SK-N-SH treated with all-trans-retinoic acid at 6 μM for 48 hours (cell line): ENCODE results near the gene SNAP91.

Experiments
- ATAC-seq: fragments of 200-7000 bp; cut with Tn5 transposase; 3 replicates; pipeline ENCODE4 v1.9.1; 2020; ENCODE audit warnings: mild to moderate bottlenecking, moderate library complexity
- ARNTL ChIP-seq: fragments of 450-650 bp; formaldehyde crosslinking; IDR thresholded peaks from 2 replicates; pipeline ENCODE4 v1.5.0; 2020; ENCODE audit warnings: low read depth, mild to moderate bottlenecking, moderate library complexity, borderline replicate concordance
- BACH2 ChIP-seq: fragments of 250-450 bp; sonication (Bioruptor Pico); IDR thresholded peaks from 2 replicates; pipeline ENCODE4 v1.9.0; 2021; ENCODE audit warnings: mild to moderate bottlenecking, borderline replicate concordance
- CSDC2 ChIP-seq: fragments of 250-450 bp; sonication (Bioruptor Pico); IDR thresholded peaks from 2 replicates; pipeline ENCODE4 v1.5.0; 2020; ENCODE audit warnings: mild to moderate bottlenecking, moderate library complexity
- ESRRG ChIP-seq: fragments of 250-450 bp; sonication (Bioruptor Pico); IDR thresholded peaks from 2 replicates; pipeline ENCODE4 v1.6.1; 2021; ENCODE audit warnings: mild to moderate bottlenecking
- GLIS3 ChIP-seq: fragments of 250-450 bp; sonication (Bioruptor Pico); IDR thresholded peaks from 2 replicates; pipeline ENCODE4 v1.5.0; 2020; ENCODE audit warnings: mild to moderate bottlenecking, moderate library complexity
- ISL1 ChIP-seq: fragments of 250-450 bp; sonication (Bioruptor Pico); IDR thresholded peaks from 2 replicates; pipeline ENCODE4 v2.1.2; 2022; ENCODE audit warnings: mild to moderate bottlenecking, moderate library complexity
- PPARA ChIP-seq: fragments of 250-450 bp; sonication (Bioruptor Pico); IDR thresholded peaks from 2 replicates; pipeline ENCODE4 v1.5.0; 2020; ENCODE audit warnings: mild to moderate bottlenecking, borderline replicate concordance
- RARB ChIP-seq: fragments of 250-450 bp; sonication (Bioruptor Pico); IDR thresholded peaks from 2 replicates; pipeline ENCODE4 v1.8.0; 2021; ENCODE audit warnings: mild to moderate bottlenecking, moderate library complexity
- SNAI2 ChIP-seq: fragments of 250-450 bp; sonication (Bioruptor Pico); IDR thresholded peaks from 2 replicates; pipeline ENCODE4 v1.5.0; 2020; ENCODE audit warnings: mild to moderate bottlenecking, moderate library complexity
- TCF4 ChIP-seq: fragments of 250-450 bp; sonication (Bioruptor Pico); IDR thresholded peaks from 2 replicates; pipeline ENCODE4 v1.8.0; 2021; ENCODE audit warnings: mild to moderate bottlenecking, moderate library complexity, borderline replicate concordance
- TOX ChIP-seq: fragments of 250-450 bp; sonication (Bioruptor Pico); IDR thresholded peaks from 2 replicates; pipeline ENCODE4 v1.8.0; 2021; ENCODE audit warnings: mild to moderate bottlenecking, moderate library complexity, borderline replicate concordance
- ZC3H10 ChIP-seq: fragments of 250-450 bp; sonication (Bioruptor Pico); IDR thresholded peaks from 2 replicates; pipeline ENCODE4 v1.5.1; 2021; ENCODE audit warnings: mild to moderate bottlenecking, moderate library complexity
- ZFP3 ChIP-seq: fragments of 250-450 bp; sonication (Bioruptor Pico); IDR thresholded peaks from 2 replicates; pipeline ENCODE4 v1.5.0; 2020; ENCODE audit warnings: mild to moderate bottlenecking, moderate library complexity
- ZNF565 ChIP-seq: fragments of 450-650 bp; formaldehyde crosslinking; conservative IDR thresholded peaks from 2 replicates; pipeline ENCODE4 v1.5.0; 2020; ENCODE audit warnings: low read depth, mild to moderate bottlenecking, moderate library complexity
- ZNF8 ChIP-seq: fragments of 450-650 bp; formaldehyde crosslinking; IDR thresholded peaks from 2 replicates; pipeline ENCODE4 v1.5.0; 2020; ENCODE audit warnings: mild to moderate bottlenecking, moderate library complexity
- TF ChIP-seq, protein P1 (sequence below): fragments of 250-450 bp; sonication (Bioruptor Pico); IDR thresholded peaks from 2 replicates; pipeline ENCODE4 v1.5.0; 2020; ENCODE audit warnings: mild to moderate bottlenecking, moderate library complexity
- TF ChIP-seq, protein P2 (sequence below): fragments of 250-450 bp; sonication (Bioruptor Pico); IDR thresholded peaks from 2 replicates; pipeline ENCODE4 v1.8.0; 2021; ENCODE audit warnings: low read depth, mild to moderate bottlenecking, moderate library complexity, borderline replicate concordance
- TF ChIP-seq, protein P3 (sequence below): fragments of 250-450 bp; sonication (Bioruptor Pico); IDR thresholded peaks from 2 replicates; pipeline ENCODE4 v1.8.0; 2020; ENCODE audit warnings: mild to moderate bottlenecking, moderate library complexity, borderline replicate concordance
- TF ChIP-seq, protein P4 (sequence below): fragments of 250-450 bp; sonication (Bioruptor Pico); IDR thresholded peaks from 2 replicates; pipeline ENCODE4 v1.5.1; 2020; ENCODE audit warnings: low read depth, mild to moderate bottlenecking, moderate library complexity
- TF ChIP-seq, protein P5 (sequence below): fragments of 250-450 bp; sonication (Bioruptor Pico); IDR thresholded peaks from 2 replicates; pipeline ENCODE4 v1.5.1; 2021; ENCODE audit warnings: mild to moderate bottlenecking, moderate library complexity

SNAP91 gene

DNA sequence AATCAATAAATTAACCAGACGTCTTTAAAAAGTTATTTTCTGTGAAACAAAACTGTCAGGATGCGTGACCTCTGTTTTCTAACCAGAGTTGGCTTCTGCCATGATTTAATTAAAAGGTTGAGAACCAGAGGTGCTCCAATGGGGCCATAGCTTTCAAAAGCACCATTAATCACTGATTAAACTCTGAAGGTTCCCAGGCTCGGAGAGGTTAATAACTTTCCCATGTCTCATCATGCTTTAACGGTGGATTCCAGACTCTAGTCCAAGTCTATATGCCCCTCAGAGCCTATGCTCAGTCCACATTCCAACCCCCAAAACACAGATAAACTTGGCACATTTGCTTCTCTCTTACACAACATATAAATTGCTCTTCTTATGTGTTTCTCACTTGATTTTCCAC, 95.5 kb downstream of the SNAP91 start:
- no peak for ATAC-seq
- TF ChIP-seq ZNF8 (CRISPR knock-in tag) (no peak), CSDC2 (CRISPR knock-in tag) (no peak), ESRRG (CRISPR knock-in tag) (no peak), ZNF565 (CRISPR knock-in tag) (no peak), TCF4 (CRISPR knock-in tag) (no peak), ISL1 (CRISPR knock-in tag) (peak; percentile 70)
- TF ChIP-seq, all 23 proteins: peak for 1

DNA sequence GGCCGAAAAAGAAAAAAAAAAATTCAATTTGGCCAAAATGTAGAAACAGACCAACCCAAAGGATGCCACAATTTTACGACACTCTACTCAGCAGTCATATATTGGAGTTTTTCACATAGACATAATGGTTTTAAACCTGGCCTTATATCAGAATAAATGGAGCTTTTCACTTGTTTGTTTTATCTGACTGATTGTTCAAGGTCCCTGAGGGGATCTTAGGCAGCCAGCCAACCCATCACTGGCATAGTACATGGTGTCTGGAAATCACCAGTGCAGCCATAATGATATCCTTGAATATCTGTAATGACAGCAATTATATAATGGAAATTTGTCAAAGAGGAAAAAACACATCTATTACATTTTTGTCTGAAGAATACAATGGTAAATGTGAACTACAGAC, 99.7 kb downstream of the SNAP91 start:
- ATAC-seq, result no peak; the same call in 2 of the 3 replicates
- TF ChIP-seq TCF4 (CRISPR knock-in tag) (peak; percentile 74), ISL1 (CRISPR knock-in tag) (peak; percentile 88)
- TF ChIP-seq, protein P1, sequence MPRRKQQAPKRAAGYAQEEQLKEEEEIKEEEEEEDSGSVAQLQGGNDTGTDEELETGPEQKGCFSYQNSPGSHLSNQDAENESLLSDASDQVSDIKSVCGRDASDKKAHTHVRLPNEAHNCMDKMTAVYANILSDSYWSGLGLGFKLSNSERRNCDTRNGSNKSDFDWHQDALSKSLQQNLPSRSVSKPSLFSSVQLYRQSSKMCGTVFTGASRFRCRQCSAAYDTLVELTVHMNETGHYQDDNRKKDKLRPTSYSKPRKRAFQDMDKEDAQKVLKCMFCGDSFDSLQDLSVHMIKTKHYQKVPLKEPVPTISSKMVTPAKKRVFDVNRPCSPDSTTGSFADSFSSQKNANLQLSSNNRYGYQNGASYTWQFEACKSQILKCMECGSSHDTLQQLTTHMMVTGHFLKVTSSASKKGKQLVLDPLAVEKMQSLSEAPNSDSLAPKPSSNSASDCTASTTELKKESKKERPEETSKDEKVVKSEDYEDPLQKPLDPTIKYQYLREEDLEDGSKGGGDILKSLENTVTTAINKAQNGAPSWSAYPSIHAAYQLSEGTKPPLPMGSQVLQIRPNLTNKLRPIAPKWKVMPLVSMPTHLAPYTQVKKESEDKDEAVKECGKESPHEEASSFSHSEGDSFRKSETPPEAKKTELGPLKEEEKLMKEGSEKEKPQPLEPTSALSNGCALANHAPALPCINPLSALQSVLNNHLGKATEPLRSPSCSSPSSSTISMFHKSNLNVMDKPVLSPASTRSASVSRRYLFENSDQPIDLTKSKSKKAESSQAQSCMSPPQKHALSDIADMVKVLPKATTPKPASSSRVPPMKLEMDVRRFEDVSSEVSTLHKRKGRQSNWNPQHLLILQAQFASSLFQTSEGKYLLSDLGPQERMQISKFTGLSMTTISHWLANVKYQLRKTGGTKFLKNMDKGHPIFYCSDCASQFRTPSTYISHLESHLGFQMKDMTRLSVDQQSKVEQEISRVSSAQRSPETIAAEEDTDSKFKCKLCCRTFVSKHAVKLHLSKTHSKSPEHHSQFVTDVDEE, result peak; percentile 81; the same call in 1 of the 2 replicates
- TF ChIP-seq, protein P2, sequence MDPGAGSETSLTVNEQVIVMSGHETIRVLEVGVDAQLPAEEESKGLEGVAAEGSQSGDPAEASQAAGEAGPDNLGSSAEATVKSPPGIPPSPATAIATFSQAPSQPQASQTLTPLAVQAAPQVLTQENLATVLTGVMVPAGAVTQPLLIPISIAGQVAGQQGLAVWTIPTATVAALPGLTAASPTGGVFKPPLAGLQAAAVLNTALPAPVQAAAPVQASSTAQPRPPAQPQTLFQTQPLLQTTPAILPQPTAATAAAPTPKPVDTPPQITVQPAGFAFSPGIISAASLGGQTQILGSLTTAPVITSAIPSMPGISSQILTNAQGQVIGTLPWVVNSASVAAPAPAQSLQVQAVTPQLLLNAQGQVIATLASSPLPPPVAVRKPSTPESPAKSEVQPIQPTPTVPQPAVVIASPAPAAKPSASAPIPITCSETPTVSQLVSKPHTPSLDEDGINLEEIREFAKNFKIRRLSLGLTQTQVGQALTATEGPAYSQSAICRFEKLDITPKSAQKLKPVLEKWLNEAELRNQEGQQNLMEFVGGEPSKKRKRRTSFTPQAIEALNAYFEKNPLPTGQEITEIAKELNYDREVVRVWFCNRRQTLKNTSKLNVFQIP (CRISPR knock-in tag), result no peak
- TF ChIP-seq, all 23 proteins: peak for 3

DNA sequence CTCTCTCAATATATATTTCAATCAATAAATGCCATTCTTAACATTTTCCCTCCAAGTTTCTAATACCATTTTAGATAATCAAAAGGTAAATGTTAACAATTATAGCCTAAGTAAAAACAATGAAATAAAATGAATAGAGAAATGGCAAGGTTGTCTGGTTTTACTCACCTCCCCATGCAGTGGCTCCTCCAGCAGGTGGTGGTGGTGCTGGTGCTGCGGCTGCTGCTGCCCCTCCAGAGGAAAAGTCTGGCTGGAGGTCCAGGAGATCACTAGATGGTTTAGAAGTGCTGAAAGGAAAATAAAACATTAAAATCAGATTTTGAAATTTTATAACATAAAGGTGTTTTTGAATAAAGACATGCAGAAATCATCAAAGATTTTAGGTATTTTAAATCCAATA, 103.4 kb downstream of the SNAP91 start:
- TF ChIP-seq ZFP3 (CRISPR knock-in tag) (no peak), ISL1 (CRISPR knock-in tag) (no peak), ESRRG (CRISPR knock-in tag) (no peak), TCF4 (CRISPR knock-in tag) (no peak), TOX (CRISPR knock-in tag) (no peak), SNAI2 (CRISPR knock-in tag) (no peak)
- TF ChIP-seq, protein P2 (CRISPR knock-in tag), result no peak
- TF ChIP-seq, protein P3, sequence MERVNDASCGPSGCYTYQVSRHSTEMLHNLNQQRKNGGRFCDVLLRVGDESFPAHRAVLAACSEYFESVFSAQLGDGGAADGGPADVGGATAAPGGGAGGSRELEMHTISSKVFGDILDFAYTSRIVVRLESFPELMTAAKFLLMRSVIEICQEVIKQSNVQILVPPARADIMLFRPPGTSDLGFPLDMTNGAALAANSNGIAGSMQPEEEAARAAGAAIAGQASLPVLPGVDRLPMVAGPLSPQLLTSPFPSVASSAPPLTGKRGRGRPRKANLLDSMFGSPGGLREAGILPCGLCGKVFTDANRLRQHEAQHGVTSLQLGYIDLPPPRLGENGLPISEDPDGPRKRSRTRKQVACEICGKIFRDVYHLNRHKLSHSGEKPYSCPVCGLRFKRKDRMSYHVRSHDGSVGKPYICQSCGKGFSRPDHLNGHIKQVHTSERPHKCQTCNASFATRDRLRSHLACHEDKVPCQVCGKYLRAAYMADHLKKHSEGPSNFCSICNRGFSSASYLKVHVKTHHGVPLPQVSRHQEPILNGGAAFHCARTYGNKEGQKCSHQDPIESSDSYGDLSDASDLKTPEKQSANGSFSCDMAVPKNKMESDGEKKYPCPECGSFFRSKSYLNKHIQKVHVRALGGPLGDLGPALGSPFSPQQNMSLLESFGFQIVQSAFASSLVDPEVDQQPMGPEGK, result no peak
- ATAC-seq, result no peak

DNA sequence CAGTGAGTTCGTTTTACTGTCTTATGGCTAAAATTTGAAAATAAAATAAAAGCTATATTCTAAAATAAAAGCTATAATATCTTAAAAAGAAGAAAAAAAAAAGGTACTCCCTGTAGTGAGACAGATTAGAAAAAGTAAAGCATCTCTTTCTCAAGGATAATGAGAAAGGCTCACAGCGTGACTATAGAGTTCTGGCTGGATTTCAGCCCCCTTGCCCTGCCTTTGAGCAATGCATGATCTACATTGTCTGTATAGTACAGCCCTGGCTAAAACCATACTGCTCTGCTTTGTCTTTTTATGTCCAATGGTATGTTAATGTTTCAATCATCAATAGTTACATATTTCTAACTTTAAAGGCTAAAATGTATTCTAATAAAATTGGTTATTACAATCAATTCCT, 105.3 kb downstream of the SNAP91 start:
- no peak for ATAC-seq
- TF ChIP-seq TOX (CRISPR knock-in tag), result no peak
- TF ChIP-seq ARNTL (CRISPR knock-in tag), result no peak
- TF ChIP-seq PPARA, result no peak
- TF ChIP-seq, protein P4, sequence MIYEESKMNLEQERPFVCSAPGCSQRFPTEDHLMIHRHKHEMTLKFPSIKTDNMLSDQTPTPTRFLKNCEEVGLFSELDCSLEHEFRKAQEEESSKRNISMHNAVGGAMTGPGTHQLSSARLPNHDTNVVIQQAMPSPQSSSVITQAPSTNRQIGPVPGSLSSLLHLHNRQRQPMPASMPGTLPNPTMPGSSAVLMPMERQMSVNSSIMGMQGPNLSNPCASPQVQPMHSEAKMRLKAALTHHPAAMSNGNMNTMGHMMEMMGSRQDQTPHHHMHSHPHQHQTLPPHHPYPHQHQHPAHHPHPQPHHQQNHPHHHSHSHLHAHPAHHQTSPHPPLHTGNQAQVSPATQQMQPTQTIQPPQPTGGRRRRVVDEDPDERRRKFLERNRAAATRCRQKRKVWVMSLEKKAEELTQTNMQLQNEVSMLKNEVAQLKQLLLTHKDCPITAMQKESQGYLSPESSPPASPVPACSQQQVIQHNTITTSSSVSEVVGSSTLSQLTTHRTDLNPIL (CRISPR knock-in tag), result no peak
- TF ChIP-seq ZC3H10 (CRISPR knock-in tag), result no peak
- TF ChIP-seq GLIS3, result no peak
- TF ChIP-seq CSDC2 (CRISPR knock-in tag), result no peak
- TF ChIP-seq, protein P3, result no peak
- TF ChIP-seq ZNF565 (CRISPR knock-in tag), result no peak
- TF ChIP-seq, protein P2 (CRISPR knock-in tag), result no peak
- TF ChIP-seq ISL1 (CRISPR knock-in tag), result no peak
- no peak for TF ChIP-seq ZFP3 (CRISPR knock-in tag)
- TF ChIP-seq, protein P5, sequence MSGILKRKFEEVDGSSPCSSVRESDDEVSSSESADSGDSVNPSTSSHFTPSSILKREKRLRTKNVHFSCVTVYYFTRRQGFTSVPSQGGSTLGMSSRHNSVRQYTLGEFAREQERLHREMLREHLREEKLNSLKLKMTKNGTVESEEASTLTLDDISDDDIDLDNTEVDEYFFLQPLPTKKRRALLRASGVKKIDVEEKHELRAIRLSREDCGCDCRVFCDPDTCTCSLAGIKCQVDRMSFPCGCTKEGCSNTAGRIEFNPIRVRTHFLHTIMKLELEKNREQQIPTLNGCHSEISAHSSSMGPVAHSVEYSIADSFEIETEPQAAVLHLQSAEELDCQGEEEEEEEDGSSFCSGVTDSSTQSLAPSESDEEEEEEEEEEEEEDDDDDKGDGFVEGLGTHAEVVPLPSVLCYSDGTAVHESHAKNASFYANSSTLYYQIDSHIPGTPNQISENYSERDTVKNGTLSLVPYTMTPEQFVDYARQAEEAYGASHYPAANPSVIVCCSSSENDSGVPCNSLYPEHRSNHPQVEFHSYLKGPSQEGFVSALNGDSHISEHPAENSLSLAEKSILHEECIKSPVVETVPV (CRISPR knock-in tag), result no peak
- no peak for TF ChIP-seq SNAI2 (CRISPR knock-in tag)
- no peak for TF ChIP-seq RARB (CRISPR knock-in tag)
- no peak for TF ChIP-seq BACH2
